ENCODE measurements around the gene CDCA8.
A peak's percentile ranks its signal among the peaks of the same experiment; 100 is the strongest.
"Not testable (repeated sequence)": the region's sequence is repeated elsewhere in the genome, so short reads cannot be mapped to it uniquely, and the experiment has no call there.

CDCA8 gene

DNA sequence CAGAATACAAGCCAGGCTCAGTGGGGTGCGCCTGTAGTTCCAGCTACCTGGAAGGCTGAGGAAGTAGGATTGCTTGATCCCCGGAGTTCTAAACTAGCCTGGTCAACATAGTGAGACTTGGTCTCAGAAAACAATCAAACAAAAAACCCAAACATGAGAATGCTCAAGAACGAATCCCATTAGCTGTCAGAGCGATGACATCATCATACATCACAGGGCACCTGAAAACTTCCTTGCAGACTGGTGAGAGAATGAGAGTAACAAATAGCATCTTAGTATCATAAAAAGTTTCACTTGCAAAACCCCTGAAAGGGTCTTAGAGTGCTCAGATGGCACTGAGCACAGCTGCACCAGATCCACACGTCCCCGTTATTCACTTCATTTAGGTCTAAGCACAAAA is 21.1 kb upstream of the CDCA8 start:
- DNase-seq (ENCODE audit: insufficient read length, low spot score): no peak
- no peak for TF ChIP-seq SPI1 (IDR thresholded peaks at IDR 0.05; ENCODE audit: low read depth, low read length)
- no peak for TF ChIP-seq POU2F2 (IDR thresholded peaks at IDR 0.05; ENCODE audit: low read depth, low read length)
- no peak for TF ChIP-seq POLR2A (IDR thresholded peaks at IDR 0.05; ENCODE audit: low read depth, low read length)
- no peak for TF ChIP-seq PAX5 (IDR thresholded peaks at IDR 0.05; ENCODE audit: insufficient read depth, low read length, severe bottlenecking)
- TF ChIP-seq TAF1 (IDR thresholded peaks at IDR 0.05; ENCODE audit: low read depth, low read length): no peak
- no peak for TF ChIP-seq POLR2AphosphoS5 (IDR thresholded peaks at IDR 0.05; ENCODE audit: low read depth, low read length)
- FAIRE-seq: no peak

DNA sequence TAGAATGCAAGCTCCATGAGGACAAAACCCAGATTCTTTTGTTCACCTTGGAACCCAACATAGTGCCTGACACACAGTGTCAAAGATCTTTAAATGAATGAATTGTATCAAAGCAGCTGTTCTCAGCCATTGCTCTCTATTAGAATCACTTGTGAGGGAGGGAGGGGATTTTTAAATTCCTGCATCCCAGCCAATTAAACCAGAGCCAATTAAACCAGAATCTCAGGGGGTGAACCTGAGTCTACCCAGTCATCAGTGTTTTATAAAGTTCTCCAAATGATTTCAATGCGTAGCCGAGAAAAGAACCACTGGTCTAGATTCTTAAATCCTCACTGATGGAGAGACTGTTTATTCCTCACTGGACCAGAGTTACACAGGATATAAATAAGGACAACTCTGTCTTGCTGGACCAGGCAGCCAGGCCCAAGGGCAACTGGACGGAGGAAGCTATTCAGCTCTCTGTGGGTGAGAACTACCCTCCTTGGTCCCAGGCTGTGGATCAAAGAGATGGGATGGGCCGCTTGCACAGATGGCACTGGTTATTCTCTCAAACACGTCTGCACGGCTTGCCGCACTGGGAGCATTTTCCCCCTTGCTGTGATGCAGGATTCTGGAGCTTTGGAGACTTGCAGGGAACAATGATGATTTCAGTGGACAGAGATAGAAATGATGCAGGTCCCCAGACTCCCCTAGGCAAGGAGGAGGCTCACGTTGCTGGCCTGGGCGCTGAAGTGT is 20.0 kb upstream of the CDCA8 start:
- DNase-seq (ENCODE audit: insufficient read length, low spot score) (no peak), FAIRE-seq (no peak)
- TF ChIP-seq TAF1 (IDR thresholded peaks at IDR 0.05; ENCODE audit: low read depth, low read length) (no peak), PAX5 (IDR thresholded peaks at IDR 0.05; ENCODE audit: insufficient read depth, low read length, severe bottlenecking) (no peak), POU2F2 (IDR thresholded peaks at IDR 0.05; ENCODE audit: low read depth, low read length) (no peak), POLR2A (IDR thresholded peaks at IDR 0.05; ENCODE audit: low read depth, low read length) (no peak), POLR2AphosphoS5 (IDR thresholded peaks at IDR 0.05; ENCODE audit: low read depth, low read length) (no peak), SPI1 (IDR thresholded peaks at IDR 0.05; ENCODE audit: low read depth, low read length) (no peak)

DNA sequence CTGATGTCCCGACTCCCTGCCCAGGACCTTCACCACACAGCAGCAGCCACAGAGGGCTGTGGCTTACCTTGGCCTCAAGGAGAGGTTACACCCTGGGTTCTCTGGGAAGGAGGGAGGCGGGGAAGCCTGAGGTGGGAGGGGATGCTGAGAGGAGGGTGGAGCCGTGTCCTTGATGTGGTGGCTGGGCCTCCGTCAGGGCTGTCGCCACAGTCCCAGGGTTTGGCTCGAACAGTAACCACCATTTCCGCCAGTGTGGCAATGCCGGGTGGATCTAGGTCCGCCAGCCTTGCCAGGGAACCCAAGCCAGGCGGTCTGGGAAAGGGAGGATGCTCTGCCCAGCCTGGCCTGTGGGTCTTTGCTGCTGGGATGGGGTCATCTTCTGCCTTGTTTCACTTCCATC is 18.4 kb upstream of the CDCA8 start:
- DNase-seq (ENCODE audit: insufficient read length, low spot score): no peak
- no peak for FAIRE-seq
- TF ChIP-seq PAX5 (IDR thresholded peaks at IDR 0.05; ENCODE audit: insufficient read depth, low read length, severe bottlenecking) (no peak), POU2F2 (IDR thresholded peaks at IDR 0.05; ENCODE audit: low read depth, low read length) (no peak), TAF1 (IDR thresholded peaks at IDR 0.05; ENCODE audit: low read depth, low read length) (no peak), SPI1 (IDR thresholded peaks at IDR 0.05; ENCODE audit: low read depth, low read length) (no peak), POLR2A (IDR thresholded peaks at IDR 0.05; ENCODE audit: low read depth, low read length) (no peak), POLR2AphosphoS5 (IDR thresholded peaks at IDR 0.05; ENCODE audit: low read depth, low read length) (no peak)

DNA sequence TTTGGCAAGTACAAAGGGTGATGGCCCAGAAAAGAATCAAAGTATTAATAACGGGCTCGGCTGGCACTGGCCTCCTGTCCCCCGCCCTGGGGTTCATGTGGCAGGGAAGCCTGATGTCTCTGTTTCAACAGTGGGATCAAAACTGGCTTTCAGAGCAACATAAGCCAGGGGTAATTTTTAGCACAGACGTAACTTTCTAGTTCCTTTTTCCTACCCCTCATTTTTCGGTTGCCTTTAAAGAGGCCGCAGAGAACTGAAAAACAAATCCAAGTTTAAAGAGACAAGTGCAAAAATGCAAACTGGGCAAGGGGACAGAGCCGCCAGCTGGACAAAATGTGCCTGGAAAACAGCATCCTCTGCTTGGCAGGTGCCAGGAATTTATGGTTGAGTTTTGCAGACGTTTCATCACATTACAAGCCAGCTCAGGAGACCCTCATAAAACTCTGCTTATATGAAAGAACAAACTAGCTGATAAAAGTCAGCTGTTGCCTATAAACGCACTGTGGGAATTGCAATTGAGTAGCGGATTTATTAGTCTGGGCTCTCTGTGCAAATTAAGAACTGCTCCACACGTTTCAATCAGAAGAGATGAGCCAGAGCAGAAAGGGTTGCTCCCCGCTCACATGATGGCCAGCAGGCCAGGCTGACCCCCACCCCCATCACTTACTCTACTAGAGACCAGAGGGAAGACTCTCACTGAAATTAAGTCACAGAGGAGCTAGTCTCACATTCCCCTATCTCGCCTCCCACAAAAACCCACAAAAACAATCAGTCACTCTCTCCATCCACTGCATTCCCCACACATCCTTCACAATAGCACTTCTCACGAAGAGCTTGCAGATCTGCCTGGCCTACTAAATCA is 15.8 kb upstream of the CDCA8 start:
- DNase-seq (ENCODE audit: insufficient read length, low spot score): no peak
- TF ChIP-seq TAF1 (IDR thresholded peaks at IDR 0.05; ENCODE audit: low read depth, low read length): 0 out of 2 replicates have a peak, but pooled peaks have one; percentile 36
- 0 out of 2 replicates have a peak, but pooled peaks have one; percentile 2 for TF ChIP-seq POU2F2 (IDR thresholded peaks at IDR 0.05; ENCODE audit: low read depth, low read length)
- peak; percentile 64 for TF ChIP-seq SPI1 (IDR thresholded peaks at IDR 0.05; ENCODE audit: low read depth, low read length)
- TF ChIP-seq PAX5 (IDR thresholded peaks at IDR 0.05; ENCODE audit: insufficient read depth, low read length, severe bottlenecking): no peak
- 0 out of 2 replicates have a peak, but pooled peaks have one; percentile 37 for TF ChIP-seq POLR2AphosphoS5 (IDR thresholded peaks at IDR 0.05; ENCODE audit: low read depth, low read length)
- peak; percentile 48; the same call in 1 of the 2 replicates for TF ChIP-seq POLR2A (IDR thresholded peaks at IDR 0.05; ENCODE audit: low read depth, low read length)
- peak; percentile 97 for FAIRE-seq

DNA sequence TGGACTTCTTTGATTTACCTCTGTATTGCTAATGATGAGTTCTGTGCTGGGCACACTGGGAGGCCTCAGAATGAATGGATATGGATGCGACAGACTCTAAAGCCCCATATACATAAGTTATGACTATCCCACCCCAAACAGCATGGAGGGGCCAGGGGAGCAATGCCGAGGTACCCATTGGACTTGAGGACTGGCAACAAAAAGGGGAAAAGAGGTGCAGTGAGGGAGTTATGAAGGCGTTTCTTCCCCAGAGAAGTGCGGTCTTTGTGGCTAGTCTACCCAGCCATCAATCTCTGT is 15.2 kb upstream of the CDCA8 start:
- DNase-seq (ENCODE audit: insufficient read length, low spot score) (no peak), FAIRE-seq (peak; percentile 72)
- no peak for TF ChIP-seq POLR2AphosphoS5 (IDR thresholded peaks at IDR 0.05; ENCODE audit: low read depth, low read length)
- no peak for TF ChIP-seq POLR2A (IDR thresholded peaks at IDR 0.05; ENCODE audit: low read depth, low read length)
- TF ChIP-seq TAF1 (IDR thresholded peaks at IDR 0.05; ENCODE audit: low read depth, low read length): no peak
- TF ChIP-seq PAX5 (IDR thresholded peaks at IDR 0.05; ENCODE audit: insufficient read depth, low read length, severe bottlenecking): no peak
- TF ChIP-seq POU2F2 (IDR thresholded peaks at IDR 0.05; ENCODE audit: low read depth, low read length): no peak
- no peak for TF ChIP-seq SPI1 (IDR thresholded peaks at IDR 0.05; ENCODE audit: low read depth, low read length)

DNA sequence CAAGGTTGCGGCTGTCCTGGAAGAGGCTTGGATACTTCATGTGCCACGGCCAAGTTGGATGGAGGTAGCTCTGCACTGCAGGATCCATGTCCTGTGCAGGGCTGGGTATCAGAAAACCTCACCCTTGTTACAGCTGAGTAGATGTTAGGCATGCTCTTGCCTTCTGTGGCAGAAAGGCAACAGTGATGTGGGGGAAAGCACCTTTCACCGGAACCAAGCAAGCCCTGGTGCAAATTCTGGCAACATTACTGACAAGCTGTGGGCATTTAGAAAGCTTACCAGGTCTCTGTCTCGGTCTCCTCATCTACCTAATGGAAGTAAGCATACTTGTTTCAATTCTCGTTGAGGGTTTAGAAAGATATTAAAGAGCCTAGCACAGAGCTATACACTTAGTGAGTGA is 14.5 kb upstream of the CDCA8 start:
- no peak for TF ChIP-seq SPI1 (IDR thresholded peaks at IDR 0.05; ENCODE audit: low read depth, low read length)
- no peak for TF ChIP-seq TAF1 (IDR thresholded peaks at IDR 0.05; ENCODE audit: low read depth, low read length)
- TF ChIP-seq POU2F2 (IDR thresholded peaks at IDR 0.05; ENCODE audit: low read depth, low read length): no peak
- no peak for TF ChIP-seq POLR2A (IDR thresholded peaks at IDR 0.05; ENCODE audit: low read depth, low read length)
- TF ChIP-seq PAX5 (IDR thresholded peaks at IDR 0.05; ENCODE audit: insufficient read depth, low read length, severe bottlenecking): no peak
- no peak for TF ChIP-seq POLR2AphosphoS5 (IDR thresholded peaks at IDR 0.05; ENCODE audit: low read depth, low read length)
- peak; percentile 94 for FAIRE-seq
- DNase-seq (ENCODE audit: insufficient read length, low spot score): no peak

DNA sequence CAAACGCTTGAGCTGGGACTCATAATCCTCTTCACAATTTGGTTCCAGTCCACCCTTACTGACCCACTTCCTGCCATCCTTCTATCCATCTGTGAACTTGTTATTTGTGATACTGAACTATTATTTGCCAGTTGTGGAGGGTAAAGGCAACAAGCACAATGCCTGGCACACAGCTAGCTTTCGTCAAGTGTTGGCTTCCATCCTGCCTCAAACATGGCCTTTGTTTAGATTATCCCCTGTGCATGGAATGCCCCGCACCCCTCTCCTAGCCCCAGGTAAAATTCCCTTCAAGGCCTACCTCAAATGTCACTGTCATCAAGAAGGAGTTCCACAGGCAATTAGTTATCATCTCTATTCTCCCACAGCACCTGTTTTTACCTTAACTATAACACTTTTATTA is 11.4 kb upstream of the CDCA8 start:
- TF ChIP-seq SPI1 (IDR thresholded peaks at IDR 0.05; ENCODE audit: low read depth, low read length): no peak
- no peak for TF ChIP-seq TAF1 (IDR thresholded peaks at IDR 0.05; ENCODE audit: low read depth, low read length)
- no peak for TF ChIP-seq PAX5 (IDR thresholded peaks at IDR 0.05; ENCODE audit: insufficient read depth, low read length, severe bottlenecking)
- TF ChIP-seq POLR2A (IDR thresholded peaks at IDR 0.05; ENCODE audit: low read depth, low read length): no peak
- no peak for TF ChIP-seq POU2F2 (IDR thresholded peaks at IDR 0.05; ENCODE audit: low read depth, low read length)
- TF ChIP-seq POLR2AphosphoS5 (IDR thresholded peaks at IDR 0.05; ENCODE audit: low read depth, low read length): no peak
- FAIRE-seq: no peak
- no peak for DNase-seq (ENCODE audit: insufficient read length, low spot score)

DNA sequence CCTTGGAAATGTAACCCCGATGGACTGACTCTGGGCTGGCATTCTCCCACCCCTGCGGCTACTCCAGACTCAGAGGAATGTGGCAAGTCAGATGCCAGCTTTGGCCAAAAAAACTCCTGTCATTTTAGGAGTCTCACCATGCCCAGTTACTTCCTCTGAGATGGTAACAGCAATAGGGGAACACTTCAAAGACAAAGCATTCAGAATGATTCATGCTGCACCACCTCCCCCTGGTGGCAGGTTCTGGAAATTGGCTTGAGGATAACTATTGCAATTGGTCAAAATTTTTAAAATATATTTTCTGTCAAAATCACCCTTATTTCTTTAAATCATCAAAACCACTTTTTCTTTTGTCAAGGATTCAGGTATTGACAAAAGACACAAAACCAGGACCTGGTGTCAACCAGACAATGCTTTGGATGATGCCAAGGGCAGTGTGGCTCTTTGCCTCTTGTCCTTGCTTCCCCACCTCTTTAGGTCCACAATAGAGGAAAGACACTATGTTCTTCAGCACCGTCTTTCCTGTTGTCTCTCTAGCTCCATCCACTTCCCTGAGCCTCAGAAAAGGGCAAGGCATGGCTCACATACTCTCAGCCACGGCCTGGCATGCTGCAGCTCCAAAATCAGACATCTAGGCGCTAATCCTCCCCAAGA is 9.9 kb upstream of the CDCA8 start:
- TF ChIP-seq PAX5 (IDR thresholded peaks at IDR 0.05; ENCODE audit: insufficient read depth, low read length, severe bottlenecking): no peak
- no peak for TF ChIP-seq POLR2A (IDR thresholded peaks at IDR 0.05; ENCODE audit: low read depth, low read length)
- TF ChIP-seq TAF1 (IDR thresholded peaks at IDR 0.05; ENCODE audit: low read depth, low read length): no peak
- no peak for TF ChIP-seq POLR2AphosphoS5 (IDR thresholded peaks at IDR 0.05; ENCODE audit: low read depth, low read length)
- TF ChIP-seq POU2F2 (IDR thresholded peaks at IDR 0.05; ENCODE audit: low read depth, low read length): no peak
- peak; percentile 42 for TF ChIP-seq SPI1 (IDR thresholded peaks at IDR 0.05; ENCODE audit: low read depth, low read length)
- FAIRE-seq (peak; percentile 91), DNase-seq (ENCODE audit: insufficient read length, low spot score) (no peak)

DNA sequence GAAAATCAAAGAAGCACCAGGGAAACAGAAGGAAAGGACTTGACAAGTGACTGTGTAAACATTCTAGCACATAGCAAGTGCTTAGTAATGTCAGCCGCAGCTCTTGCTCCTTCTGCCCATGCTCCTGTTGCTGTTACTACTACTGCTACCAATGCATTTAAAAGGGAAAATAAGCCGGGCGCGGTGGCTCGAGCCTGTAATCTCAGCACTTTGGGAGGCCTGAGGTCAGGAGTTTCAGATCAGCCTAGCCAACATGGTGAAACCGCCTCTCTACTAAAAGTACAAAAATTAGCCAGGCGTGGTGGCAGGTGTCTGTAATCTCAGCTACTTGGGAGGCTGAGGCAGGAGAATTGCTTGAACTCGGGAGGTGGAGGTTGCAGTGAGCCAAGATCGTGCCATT is 8.1 kb upstream of the CDCA8 start:
- DNase-seq (ENCODE audit: insufficient read length, low spot score); FAIRE-seq: not testable (repeated sequence)

All from GM12891 (cell line).